ENCODE data around the gene SSH2.
A peak's percentile ranks its signal among the peaks of the same experiment; 100 is the strongest.

Gene SSH2

DNA sequence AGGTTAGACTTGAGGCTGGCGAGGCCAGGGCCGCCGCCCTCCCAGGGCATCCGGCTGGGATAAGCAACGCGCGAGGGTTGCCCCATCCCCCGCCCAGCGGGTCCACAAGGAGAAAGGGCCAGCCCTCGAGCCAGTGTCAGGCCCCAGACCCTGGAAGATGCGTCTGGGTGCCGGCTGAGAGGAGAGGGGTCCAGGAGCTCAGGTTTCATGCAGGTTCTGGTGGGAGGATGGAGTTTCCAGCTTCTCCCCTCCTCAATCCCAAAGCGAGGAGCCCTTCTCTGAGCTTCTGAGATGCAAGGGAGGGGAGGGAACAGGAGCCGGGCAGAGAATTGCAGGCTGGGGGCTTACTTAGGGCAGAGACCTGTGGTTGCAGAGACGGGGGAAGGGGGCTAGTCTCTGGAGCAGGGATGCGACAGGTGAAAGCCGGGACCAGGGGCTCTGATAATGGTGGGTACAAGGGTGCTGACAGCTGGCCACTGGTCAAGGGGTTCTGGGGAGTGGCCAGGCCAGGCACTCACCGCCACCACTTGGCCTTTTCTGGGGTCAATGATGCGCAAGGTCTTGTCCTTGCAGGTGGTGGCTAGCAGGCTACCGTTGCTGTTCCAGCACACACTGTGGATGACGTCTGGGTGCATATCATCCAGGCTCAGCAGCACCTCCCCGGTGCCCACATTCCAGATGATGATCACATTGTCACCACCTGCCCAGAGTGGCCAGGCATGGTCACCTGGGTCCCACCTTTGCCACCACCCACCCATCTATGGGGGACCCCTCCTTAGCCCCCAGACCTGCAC lies 311.6 kb downstream of the SSH2 start:
- no peak for DNase-seq

DNA sequence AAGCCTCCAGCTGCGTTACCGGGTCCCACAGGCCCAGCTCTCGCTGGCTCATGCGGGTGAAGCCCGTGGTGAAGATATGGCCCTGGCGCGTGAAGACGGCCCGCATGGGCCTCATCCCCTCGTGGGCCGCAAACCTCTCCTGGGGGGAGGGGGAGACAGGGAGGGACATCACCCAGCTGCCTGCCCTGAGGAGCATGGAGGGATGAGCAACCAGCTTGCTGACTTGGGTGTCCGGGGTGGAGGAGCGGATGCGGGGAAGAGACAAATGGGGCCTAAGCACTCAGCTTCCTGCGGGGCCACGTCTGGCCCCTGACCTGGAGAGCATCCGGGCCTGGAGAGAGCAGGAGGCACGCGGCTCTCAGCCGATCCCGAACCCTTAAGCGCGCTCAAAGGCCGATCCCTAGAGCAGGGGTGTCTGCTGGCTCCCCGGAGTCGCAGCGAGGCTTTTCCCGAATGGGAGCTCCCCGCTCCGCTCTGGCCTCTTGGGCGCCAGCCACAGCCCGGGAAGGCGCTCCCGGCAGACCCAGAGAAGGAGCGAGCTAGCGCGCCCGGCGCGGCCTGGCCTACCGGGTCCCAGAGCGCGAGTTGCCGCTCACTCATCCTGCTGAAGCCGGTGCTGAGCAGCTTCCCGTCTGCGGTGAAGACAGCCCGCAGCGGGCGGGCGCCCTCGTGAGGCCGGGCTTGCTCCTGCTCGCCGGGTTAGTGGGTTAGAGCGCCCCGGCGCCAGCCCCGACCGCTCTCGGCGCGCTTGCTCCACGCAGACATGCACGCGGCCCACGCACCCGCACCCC lies 312.4 kb downstream of the SSH2 start:
- DNase-seq = peak; percentile 89

DNA sequence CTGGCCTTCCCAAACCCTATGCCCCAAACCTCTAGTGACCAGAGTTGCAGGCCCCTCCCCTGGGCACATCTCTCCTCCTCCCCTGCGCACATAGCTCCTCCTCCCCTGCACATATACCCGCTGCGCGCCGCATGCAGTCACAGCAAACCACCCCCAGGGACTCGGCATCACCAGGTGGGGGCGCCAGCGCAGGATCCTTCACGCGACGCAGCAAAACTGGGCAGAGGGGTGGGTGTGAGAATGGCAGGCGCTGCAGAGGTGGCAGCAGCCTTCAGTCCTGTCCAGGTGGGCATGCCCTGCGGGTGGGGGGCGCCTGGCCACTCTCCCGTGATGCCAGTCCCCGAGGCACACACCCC lies 312.9 kb downstream of the SSH2 start:
- peak; percentile 93 for DNase-seq

DNA sequence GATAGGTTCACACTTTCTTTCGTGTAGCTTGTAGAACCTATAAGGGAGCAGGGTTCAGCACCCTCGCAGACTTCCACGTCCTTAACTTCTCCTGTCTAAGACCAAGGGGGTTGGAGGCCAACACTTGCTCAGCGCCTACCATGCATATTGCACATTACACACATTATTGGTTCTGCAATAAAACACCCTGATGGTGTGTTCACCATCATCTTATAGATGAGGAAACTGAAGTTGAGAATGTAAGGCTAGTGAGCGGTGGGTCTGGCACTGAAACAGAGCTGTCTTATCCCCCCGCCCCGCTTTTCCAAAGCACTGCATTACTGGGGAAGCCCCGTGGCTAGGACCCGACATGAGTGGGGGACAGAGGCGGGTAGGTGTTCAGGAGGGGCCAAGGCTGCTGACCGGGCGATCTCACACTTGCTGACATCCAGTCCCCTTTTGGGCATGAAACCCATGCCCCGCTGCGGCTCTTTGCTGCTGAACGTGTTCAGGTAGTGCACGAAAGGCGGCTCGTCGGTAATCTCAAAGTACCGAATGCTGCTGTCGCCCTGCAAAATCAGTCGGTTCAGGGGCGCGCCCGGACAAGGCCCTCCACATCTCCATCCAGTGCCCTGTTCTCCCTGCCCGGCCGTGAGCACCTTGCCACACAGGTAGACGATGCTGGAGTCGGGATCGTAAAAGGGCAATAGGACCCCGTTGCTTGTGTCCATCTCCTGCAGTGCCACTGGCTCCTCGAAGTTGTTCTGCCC lies 313.6 kb downstream of the SSH2 start:
- DNase-seq = no peak

DNA sequence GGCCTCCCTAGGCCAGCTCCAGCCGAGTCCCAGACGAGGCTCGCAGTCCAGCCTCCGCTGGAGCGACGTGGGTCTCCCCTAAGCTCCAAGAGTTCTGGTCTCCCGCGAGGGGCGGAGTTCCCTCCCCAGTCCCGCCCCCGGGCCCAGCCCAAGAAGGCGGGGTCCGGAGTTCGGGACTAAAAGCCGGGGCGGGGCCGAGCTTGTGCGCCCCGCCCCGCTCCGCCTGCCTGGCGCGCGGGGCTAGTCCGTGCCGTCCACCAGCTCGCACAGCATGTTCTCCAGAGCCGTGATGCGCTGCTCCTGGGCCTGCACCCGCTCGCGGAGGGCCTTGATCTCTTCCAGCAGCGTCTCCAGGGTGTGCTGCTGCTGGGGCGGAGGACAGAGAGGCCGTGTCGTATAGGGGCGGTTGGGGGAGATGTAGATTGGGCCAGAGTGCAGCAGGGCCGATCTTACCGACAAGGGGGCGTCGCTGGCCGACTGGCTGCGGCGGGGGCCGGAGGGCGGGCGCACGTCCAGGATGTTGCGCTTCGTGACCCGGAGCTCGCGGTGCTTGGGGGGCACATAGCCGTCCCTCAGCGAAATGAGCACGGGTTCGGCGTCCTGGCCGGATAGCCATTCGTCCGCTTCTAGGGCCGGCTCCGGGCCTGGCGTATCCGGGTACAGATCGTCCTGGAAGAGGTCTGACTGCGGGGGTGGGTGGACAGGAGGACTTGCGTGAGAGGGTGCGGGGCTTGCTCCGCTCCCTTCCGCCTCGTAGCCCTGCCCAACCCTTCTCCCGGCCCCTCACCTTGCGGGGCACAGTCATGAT lies 314.3 kb downstream of the SSH2 start:
- DNase-seq = peak; percentile 82

DNA sequence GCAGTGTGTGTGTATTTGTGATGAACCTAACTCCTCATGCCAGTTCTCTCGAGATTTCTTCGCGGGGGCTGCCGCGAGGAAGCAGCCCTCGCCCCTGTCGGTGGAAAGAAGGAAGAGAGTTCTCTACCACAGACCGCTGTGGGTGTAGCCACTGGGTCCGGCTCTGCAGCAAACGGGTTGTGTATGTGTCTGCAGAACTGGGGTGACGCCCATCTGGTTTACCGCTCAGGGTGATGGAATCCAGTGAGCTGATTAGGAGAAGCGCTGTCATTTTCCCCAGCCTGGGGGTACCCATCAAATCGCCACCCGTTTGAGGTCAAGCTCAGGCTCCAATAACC lies 315.0 kb downstream of the SSH2 start:
- peak; percentile 30 for DNase-seq

DNA sequence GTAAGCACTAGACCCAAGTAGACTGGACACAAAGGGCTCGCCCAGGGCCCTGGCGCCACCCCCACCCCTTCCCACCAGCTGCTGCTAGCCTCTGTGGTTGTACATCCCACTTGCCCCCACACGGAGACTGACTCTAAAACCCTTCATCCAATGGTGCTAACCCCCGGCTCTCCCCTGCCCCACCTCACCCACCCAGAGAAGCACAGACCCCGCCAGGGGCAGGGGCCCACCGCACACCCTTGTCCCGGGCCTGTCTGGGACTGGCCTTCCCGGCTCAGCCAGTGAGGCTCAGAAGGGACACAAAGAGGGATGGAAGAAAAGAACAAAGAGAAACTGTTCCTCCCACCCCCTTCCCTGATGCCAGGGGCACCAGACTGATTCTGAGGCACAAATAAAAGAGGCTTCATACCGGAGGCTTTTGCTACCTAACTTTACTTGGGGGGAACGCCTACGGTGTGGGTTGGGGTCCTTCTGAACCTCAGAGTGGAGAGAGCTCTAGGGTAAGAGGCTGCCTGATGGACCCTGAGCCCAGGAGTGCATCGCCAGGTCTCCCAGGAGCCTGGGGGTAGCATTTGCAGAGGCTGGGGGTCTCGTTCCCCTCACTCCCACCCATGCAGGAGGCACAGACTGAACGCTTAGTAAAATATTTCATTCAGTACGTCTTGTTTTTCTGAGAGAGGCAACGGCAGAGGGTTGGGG lies 315.5 kb downstream of the SSH2 start:
- no peak for DNase-seq

GRCh38 chr17:29613856-29614255 lies 316.2 kb downstream of the SSH2 start:
- DNase-seq = no peak

- DNase-seq = peak; percentile 96
These were observed 316.6 kb downstream of the SSH2 start for GRCh38 chr17:29613352-29613837.

- no peak for DNase-seq
These were observed 317.4 kb downstream of the SSH2 start for GRCh38 chr17:29612404-29613280.

DNA sequence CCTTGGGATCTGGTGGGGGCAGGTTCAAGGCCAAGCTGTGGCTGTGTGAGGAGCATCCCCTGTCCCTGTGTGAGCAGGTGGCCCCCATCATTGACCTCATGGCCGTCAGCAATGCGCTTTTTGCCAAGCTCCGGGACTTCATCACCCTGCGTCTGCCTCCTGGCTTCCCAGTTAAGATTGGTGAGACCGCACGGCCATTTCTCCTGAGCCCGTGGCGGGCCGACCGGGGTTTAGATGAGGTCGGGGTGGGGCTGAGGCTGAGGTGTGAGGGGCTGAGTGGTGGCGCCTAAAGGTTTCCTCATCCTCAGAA lies 318.0 kb downstream of the SSH2 start:
- no peak for DNase-seq

DNA sequence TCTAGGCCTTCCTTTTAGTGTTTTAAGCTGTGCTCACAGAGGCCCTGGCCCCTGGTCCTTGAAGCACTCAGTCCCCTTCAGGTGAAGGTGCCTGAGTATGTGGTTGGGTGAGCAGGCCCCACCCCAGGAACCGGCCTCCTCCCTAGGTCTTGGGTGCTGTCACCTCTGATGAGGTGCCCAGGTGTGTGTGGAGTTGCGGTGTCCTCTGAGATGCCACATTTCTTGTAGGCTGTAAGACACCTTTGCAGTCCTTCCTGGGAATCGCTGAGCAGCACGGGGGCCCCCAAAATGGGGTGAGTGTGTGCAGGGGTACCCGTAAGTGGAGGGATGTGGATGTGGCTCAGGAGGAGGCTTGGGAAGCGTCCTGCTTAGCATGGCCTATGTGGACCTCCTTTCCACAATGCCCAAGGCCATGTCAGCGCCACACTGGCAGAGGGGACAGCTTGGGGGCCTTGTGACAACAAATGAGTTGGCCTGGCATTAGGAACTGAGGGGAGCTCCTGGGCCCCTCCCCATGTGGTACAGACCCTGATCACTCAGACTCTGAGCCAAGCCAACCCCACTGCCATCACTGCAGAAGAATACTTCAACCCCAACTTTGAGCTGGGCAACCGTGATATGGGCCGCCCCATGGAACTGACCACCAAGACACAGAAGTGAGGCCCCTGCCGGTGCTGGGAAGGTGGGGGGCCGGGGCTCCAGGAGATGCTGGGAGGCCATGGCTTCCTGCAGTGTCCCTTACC lies 318.5 kb downstream of the SSH2 start:
- no peak for DNase-seq

DNA sequence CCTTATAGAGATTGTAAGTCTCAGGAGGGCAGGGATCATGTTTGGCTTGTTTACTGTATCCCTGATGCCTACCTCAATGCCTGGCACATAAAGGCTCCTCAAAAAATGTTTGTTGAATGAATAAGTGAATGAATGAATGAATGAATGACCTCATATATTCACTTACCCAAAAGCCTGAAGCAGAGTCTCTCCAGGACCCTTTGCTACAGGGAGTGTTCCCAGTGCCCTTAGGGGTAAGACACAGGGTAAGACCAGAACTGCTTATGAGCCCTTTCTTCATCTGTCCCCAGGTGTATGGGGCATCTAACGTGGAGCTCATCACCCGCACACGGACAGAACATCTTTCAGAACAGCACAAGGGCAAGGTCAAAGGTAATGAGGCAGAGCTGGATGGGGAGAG lies 319.6 kb downstream of the SSH2 start:
- DNase-seq = no peak

GRCh38 chr17:29608986-29609385 lies 321.0 kb downstream of the SSH2 start:
- DNase-seq = no peak

DNA sequence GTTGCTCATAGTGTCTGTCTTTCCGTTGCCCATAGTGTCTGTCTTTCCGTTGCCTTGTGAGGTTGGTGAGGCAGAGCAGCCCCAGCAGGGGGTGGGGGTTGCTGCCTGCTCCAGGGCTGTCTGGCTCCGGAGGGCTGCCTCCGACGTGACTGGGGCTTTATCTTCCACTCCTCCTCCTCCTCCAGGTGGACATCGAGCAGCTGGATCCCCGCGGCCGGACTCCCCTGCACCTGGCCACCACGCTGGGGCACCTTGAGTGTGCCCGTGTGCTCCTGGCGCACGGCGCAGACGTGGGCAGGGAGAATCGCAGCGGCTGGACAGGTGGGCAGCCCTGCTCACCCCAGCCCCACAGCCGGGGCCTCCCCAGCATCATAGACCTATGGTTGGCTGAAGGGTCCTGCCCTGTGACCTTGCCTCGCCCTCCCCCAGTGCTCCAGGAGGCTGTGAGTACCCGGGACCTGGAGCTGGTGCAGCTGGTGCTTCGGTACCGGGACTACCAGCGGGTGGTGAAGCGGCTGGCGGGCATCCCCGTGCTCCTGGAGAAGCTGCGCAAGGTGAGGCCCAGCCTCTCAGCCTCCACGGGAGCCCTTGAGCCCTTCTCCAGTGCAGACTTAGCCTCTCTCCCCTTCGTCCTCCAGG lies 322.4 kb downstream of the SSH2 start:
- DNase-seq = no peak

DNA sequence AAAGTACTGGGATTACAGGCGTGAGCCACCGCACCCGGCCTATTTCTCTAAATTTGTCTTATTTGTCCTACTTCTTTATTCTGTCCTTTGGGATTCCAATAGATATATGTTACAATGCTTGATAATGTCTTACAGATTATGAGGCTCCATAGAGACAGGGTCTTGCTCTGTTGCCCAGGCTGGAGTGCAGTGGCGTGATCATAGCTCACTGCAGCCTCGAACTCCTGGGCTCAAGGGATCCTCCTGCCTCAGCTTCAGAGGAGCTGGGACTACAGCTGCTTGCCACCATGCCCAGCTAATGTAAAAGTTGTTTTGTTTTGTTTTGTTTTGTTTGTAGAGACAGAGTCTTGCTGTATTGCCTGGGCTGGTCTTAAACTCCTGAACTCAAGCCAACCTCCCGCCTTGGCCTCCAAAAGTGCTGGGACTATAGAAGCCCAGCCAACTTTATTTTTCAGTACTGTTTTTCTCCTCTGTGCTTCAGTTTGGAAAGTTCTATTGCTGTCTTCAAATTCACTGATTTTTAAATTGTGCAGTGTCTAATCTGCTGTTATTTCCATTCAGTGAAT lies 326.8 kb downstream of the SSH2 start:
- no peak for DNase-seq

DNA sequence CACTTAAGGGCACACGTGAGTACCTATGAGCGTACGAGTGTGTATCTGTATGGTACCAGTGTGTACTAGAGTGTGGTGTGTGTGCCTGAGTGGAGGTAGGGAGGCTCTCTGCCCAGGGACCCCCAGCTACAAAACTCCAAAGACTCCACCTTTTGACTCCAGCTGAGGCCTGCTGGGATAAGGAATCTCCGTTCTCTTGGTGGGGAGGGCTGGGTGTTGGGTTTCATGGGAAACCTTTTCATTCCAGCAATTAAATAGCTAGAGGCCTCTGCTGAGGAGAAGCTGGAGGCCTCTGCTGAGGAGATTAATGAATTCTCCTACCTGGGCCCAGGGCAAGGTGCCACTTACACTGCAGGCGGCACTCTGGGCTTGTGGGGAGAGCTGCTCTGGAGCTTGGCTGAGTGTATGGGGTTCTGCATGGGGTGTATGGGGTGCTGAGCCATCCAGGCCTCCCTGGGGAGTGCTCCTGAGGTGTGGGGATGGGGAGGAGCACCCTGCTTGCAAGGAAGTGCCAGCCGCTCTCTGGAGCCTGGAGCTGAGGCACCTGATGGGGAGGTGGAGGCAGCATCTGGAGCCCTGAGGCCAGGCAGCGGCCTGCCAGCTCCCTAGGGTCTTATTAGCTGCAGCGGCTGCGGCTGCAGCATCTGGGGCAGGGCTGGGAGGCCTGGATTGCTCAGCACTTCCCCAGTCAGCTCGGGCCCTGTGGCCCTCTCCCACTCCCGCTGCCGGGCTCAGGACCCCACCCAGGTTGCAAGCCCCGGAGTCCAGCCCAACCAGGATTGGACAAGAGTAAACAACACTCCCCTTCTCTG lies 332.5 kb downstream of the SSH2 start:
- no peak for DNase-seq

GRCh38 chr17:29596811-29597210 lies 333.2 kb downstream of the SSH2 start:
- no peak for DNase-seq
